IMR-90 (cell line): ENCODE measurements around the gene SGO2. TPM values are rescaled to one million over a fixed set of nuclear protein-coding genes. Genes with fewer than 3 reads are reported as not detected.

Experiments
- ATAC-seq: fragments of 200-7000 bp; cut with Tn5 transposase; 2 replicates; pipeline ENCODE4 v1.9.1; 2020; ENCODE audit warnings: low read depth, mild to moderate bottlenecking, moderate library complexity
- BruUV-seq: library from RNA; stranded (reverse); fragments of 400-500 nt; replicated peaks from 2 replicates; lab custom pipeline; 2021; lab: Mats Ljungman, UMichigan
- CTCF ChIA-PET: fragments of 300-600 bp; formaldehyde crosslinking; extraction: SDS; loops from one replicate; lab custom pipeline; 2021; ENCODE audit warnings: antibody characterized with exemption; lab: Yijun Ruan, JAX
- POLR2A ChIA-PET: fragments of 300-600 bp; sonication (Branson Sonifier 250); formaldehyde crosslinking; loops from one replicate; lab custom pipeline; 2022; ENCODE audit warnings: antibody characterized with exemption; ENCODE audit not compliant: unreplicated experiment; lab: Charles Lee
- DNase-seq: peaks from one replicate; pipeline ENCODE4 v3.0.0; 2013
- H2AFZ ChIP-seq: replicated peaks from 2 replicates; pipeline ENCODE3; 2013; ENCODE audit warnings: low read length, mild to moderate bottlenecking; ENCODE audit not compliant: poor library complexity
- H2AK5ac ChIP-seq: 2 replicates; pipeline ENCODE4 v1.6.1; 2013; ENCODE audit warnings: low read depth, low read length, inconsistent platforms
- H2AK9ac ChIP-seq: replicated peaks from 2 replicates; pipeline ENCODE3; 2013; ENCODE audit warnings: mild to moderate bottlenecking, low read depth, low read length, moderate library complexity; ENCODE audit not compliant: poor library complexity
- H2BK120ac ChIP-seq: 2 replicates; pipeline ENCODE4 v1.6.1; 2013; ENCODE audit warnings: low read depth, low read length, inconsistent platforms
- H2BK15ac ChIP-seq: 3 replicates; pipeline ENCODE4 v1.6.1; 2013; ENCODE audit warnings: low read depth, low read length, inconsistent platforms
- H2BK20ac ChIP-seq: 2 replicates; pipeline ENCODE4 v1.6.1; 2013; ENCODE audit warnings: low read depth, mild to moderate bottlenecking, inconsistent platforms, low read length, moderate library complexity
- H2BK5ac ChIP-seq: 2 replicates; pipeline ENCODE4 v1.6.1; 2013; ENCODE audit warnings: mild to moderate bottlenecking, low read depth, low read length, inconsistent platforms; ENCODE audit not compliant: poor library complexity, severe bottlenecking
- H3K14ac ChIP-seq: replicated peaks from 2 replicates; pipeline ENCODE4 v1.6.1; 2013; ENCODE audit warnings: low read depth, low read length, inconsistent platforms
- H3K18ac ChIP-seq: 2 replicates; pipeline ENCODE4 v1.6.1; 2013; ENCODE audit warnings: low read depth, low read length, control low read depth
- H3K23ac ChIP-seq: 2 replicates; pipeline ENCODE4 v1.6.1; 2013; ENCODE audit warnings: low read depth, low read length, inconsistent platforms
- H3K27ac ChIP-seq: 2 replicates; pipeline ENCODE4 v1.5.1; 2013; ENCODE audit warnings: mild to moderate bottlenecking, control low read depth, low read length; ENCODE audit not compliant: insufficient read depth
- H3K27me3 ChIP-seq: 2 replicates; pipeline ENCODE4 v1.6.1; 2013; ENCODE audit warnings: low read length; ENCODE audit not compliant: control insufficient read depth, insufficient read depth
- H3K36me3 ChIP-seq: 2 replicates; pipeline ENCODE4 v1.6.1; 2013; ENCODE audit warnings: low read length, mixed read lengths; ENCODE audit not compliant: control insufficient read depth, insufficient read depth
- H3K4ac ChIP-seq: 2 replicates; pipeline ENCODE4 v1.6.1; 2013; ENCODE audit warnings: low read depth, low read length, inconsistent platforms
- H3K4me1 ChIP-seq: 2 replicates; pipeline ENCODE4 v1.6.1; 2013; ENCODE audit warnings: low read length, mixed read lengths; ENCODE audit not compliant: control insufficient read depth, insufficient read depth
- H3K4me2 ChIP-seq: 2 replicates; pipeline ENCODE4 v1.6.1; 2013; ENCODE audit warnings: low read depth, mild to moderate bottlenecking, control low read depth, low read length, moderate library complexity
- H3K4me3 ChIP-seq: 2 replicates; pipeline ENCODE4 v1.5.1; 2013; ENCODE audit warnings: low read depth, mild to moderate bottlenecking, control low read depth, low read length, moderate library complexity; ENCODE audit not compliant: insufficient read depth
- H3K56ac ChIP-seq: 2 replicates; pipeline ENCODE4 v1.6.1; 2013; ENCODE audit warnings: low read length, inconsistent platforms; ENCODE audit not compliant: insufficient read depth; ENCODE audit errors: extremely low read depth
- H3K79me1 ChIP-seq, 2 experiments: 2 replicates each; pipeline ENCODE4 v1.6.1; 2013; ENCODE audit warnings: low read length in 2 of 2, inconsistent platforms in 1 of 2, low read depth in 1 of 2
- H3K9ac ChIP-seq: 2 replicates; pipeline ENCODE4 v1.6.1; 2013; ENCODE audit warnings: low read depth, low read length, control low read depth
- H3K9me1 ChIP-seq: 2 replicates; pipeline ENCODE4 v1.6.1; 2013; ENCODE audit warnings: low read length, inconsistent platforms; ENCODE audit not compliant: insufficient read depth
- H3K9me3 ChIP-seq: 2 replicates; pipeline ENCODE4 v1.6.1; 2013; ENCODE audit warnings: low read length; ENCODE audit not compliant: control insufficient read depth, insufficient read depth
- H4K20me1 ChIP-seq: 2 replicates; pipeline ENCODE4 v1.6.1; 2013; ENCODE audit warnings: low read length, inconsistent platforms; ENCODE audit not compliant: insufficient read depth
- H4K5ac ChIP-seq: 2 replicates; pipeline ENCODE4 v1.6.1; 2013; ENCODE audit warnings: mild to moderate bottlenecking, low read depth, low read length, control low read depth
- H4K8ac ChIP-seq, 2 experiments: 2 replicates each; pipeline ENCODE4 v1.6.1; 2013; ENCODE audit warnings: low read depth in 2 of 2, low read length in 2 of 2, control low read depth in 1 of 2, inconsistent platforms in 1 of 2
- H4K91ac ChIP-seq: 2 replicates; pipeline ENCODE4 v1.6.1; 2013; ENCODE audit warnings: low read depth, low read length, inconsistent platforms; ENCODE audit not compliant: insufficient read depth
- BHLHE40 ChIP-seq: fragments of 150-350 bp; IDR thresholded peaks from 2 replicates; pipeline ENCODE4 v1.6.1; 2016; ENCODE audit warnings: mild to moderate bottlenecking, low read depth, low read length
- CEBPB ChIP-seq: IDR thresholded peaks from 2 replicates; pipeline ENCODE4 v1.6.1; 2012; ENCODE audit warnings: low read depth, low read length, improper control_type of control experiment
- CHD1 ChIP-seq: IDR thresholded peaks from 2 replicates; pipeline ENCODE4 v1.6.1; 2012; ENCODE audit warnings: low read depth, low read length, improper control_type of control experiment
- MAFK ChIP-seq: IDR thresholded peaks from 2 replicates; pipeline ENCODE4 v1.6.1; 2012; ENCODE audit warnings: low read depth, low read length, improper control_type of control experiment
- MAZ ChIP-seq: IDR thresholded peaks from 2 replicates; pipeline ENCODE4 v1.6.1; 2012; ENCODE audit warnings: low read depth, mild to moderate bottlenecking, low read length, improper control_type of control experiment, moderate library complexity, borderline replicate concordance
- NFE2L2 ChIP-seq: fragments of 150-350 bp; IDR thresholded peaks from 2 replicates; pipeline ENCODE4 v1.6.1; 2016; ENCODE audit warnings: low read depth, mild to moderate bottlenecking, low read length
- POLR2A ChIP-seq: IDR thresholded peaks from 2 replicates; pipeline ENCODE4 v1.6.1; 2012; ENCODE audit warnings: mild to moderate bottlenecking, low read depth, low read length
- RFX5 ChIP-seq: IDR thresholded peaks from 2 replicates; pipeline ENCODE4 v1.8.0; 2012; ENCODE audit warnings: low read depth, mild to moderate bottlenecking, low read length, moderate library complexity
- USF2 ChIP-seq: fragments of 150-350 bp; IDR thresholded peaks from 2 replicates; pipeline ENCODE4 v1.6.1; 2017; ENCODE audit warnings: mild to moderate bottlenecking, antibody characterized with exemption, low read length, low read depth
- WGBS, 2 experiments: methylation state at CpG; one replicate each; pipeline versions ENCODE4 v1.1.5 to v1.1.7; 2013; ENCODE audit warnings: missing lambda C conversion rate in 2 of 2; ENCODE audit not compliant: insufficient read length in 1 of 2; ENCODE audit errors: extremely low coverage in 2 of 2; 5-methylcytosine and 5-hydroxymethylcytosine counted together
- dilution Hi-C: fragments of 300-500 bp; cut with HindIII; formaldehyde crosslinking; loops from one replicate; pipeline ENCODE4 v1.14.3; 2018; ENCODE audit warnings: low sequenced_read_pairs; ENCODE audit not compliant: unreplicated experiment
- in situ Hi-C: fragments of 300-500 bp; cut with MboI; formaldehyde crosslinking; loops from 3 replicates; pipeline ENCODE4 v1.14.3; 2019; ENCODE audit warnings: low sequenced_read_pairs, inconsistent platforms, mixed read lengths
- intact Hi-C: fragments of 100-400 bp; cut with micrococcal nuclease; formaldehyde crosslinking; loops from 2 replicates; pipeline ENCODE4 v1.10.0; 2022
- polyA plus RNA-seq, 3 experiments: library from polyadenylated mRNA; depleted of rRNA; stranded (reverse); fragments of >200 nt; gene quantifications; 2 replicates each; pipeline ENCODE4 v1.2.3, GENCODE V29; 2012; ENCODE audit warnings: low replicate concordance in 1 of 3
- total RNA-seq: library from RNA; depleted of rRNA; stranded (reverse); fragments of >200 nt; gene quantifications from 2 replicates; pipeline ENCODE4 v1.2.3, GENCODE V29; 2012

Gene SGO2
- total and polyA plus RNA-seq, 2 of the 4 experiments (the other 2 are of a cell fraction) = 5.4 to 6.3 TPM

DNA sequence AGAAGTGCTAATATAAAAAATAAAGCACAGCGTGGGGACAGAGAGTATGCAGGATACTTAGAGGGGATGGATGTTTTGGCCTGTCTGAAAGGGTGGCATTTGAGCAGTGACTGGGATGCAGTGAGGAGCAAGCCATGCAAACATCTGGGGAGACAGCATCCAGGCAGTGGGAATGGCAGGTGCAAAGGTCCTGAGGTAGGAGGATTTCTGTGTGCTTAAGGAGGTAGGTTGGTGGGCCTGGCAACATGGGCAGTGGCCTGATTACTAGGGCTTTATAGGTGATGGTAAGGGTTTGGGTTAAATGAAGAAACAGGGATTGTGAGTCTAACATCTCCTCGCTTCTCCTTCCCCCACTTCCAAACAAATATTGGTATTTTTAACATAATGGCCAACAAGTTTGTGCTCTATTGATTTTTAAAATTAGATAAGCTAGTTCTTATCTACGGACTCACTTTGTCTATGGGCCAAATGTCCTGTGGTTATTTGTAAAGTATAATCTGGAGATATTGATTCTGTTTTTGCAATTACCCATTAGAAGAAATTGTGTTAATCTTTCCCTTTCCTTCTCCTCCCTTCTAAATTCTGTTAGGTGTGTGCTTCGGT is 62.2 kb downstream of the SGO2 start:
- BruUV-seq = no TSS peak
- Histone ChIP-seq H3K18ac (no peak overlapping the region), H2AK9ac (no peak overlapping the region), H3K4me2 (no peak overlapping the region), H3K4me3 (no peak overlapping the region), H3K4me1 (no peaks in the 10 kb centered on the region), H3K27ac (no peak overlapping the region), H3K56ac (no peak overlapping the region), H4K5ac (no peak overlapping the region), H3K36me3 (no peaks in the 10 kb centered on the region), H3K9me1 (peaks cover 3% of the 10 kb centered on the region; the same call in 1 of the 2 replicates), H2BK15ac (no peak overlapping the region), H3K9me3 (no peaks in the 10 kb centered on the region), H2AFZ (no peak overlapping the region), H2BK20ac (no peak overlapping the region), H2AK5ac (no peak overlapping the region), H2BK5ac (no peak overlapping the region), H4K8ac (no peak overlapping the region), H3K9ac (no peak overlapping the region), H3K27me3 (no peaks in the 10 kb centered on the region; the same call in 1 of the 2 replicates), H4K91ac (no peak overlapping the region), H4K20me1 (no peaks in the 10 kb centered on the region), H3K4ac (no peak overlapping the region), H2BK120ac (no peak overlapping the region), H3K23ac (no peak overlapping the region; the same call in 1 of the 2 replicates), H3K14ac (no peak overlapping the region), H3K79me1 (no peaks in the 10 kb centered on the region)
- no peak for ATAC-seq
- ChIA-PET CTCF (interaction anchor here (0.7 kb wide), 2 partner anchors 12 to 17 kb away, joined by 3 to 9 read pairs; no protein-coding TSS in a partner anchor), POLR2A (no interaction called here)
- dilution Hi-C loops (no loop called here), intact Hi-C loops (no loop called here), in situ Hi-C loops (no loop called here)
- TF ChIP-seq BHLHE40 = no peak
- TF ChIP-seq NFE2L2 = no peak
- no peak for TF ChIP-seq CHD1
- no peak for TF ChIP-seq RFX5
- no peak for TF ChIP-seq MAFK
- TF ChIP-seq MAZ = no peak
- no peak for TF ChIP-seq USF2
- TF ChIP-seq CEBPB = no peak
- no peak for TF ChIP-seq POLR2A
- no peak for DNase-seq
- 83% methylated on average over 1 of the region's 4 CpGs; no CpG with 5 or more reads in 1 of the 2 experiments for WGBS, 2 experiments
